ENCODE results near the gene ODF2. TPM values are rescaled to one million over a fixed set of nuclear protein-coding genes. Genes with fewer than 3 reads are reported as not detected.
A peak's percentile ranks its signal among the peaks of the same experiment; 100 is the strongest.
"Not testable (repeated sequence)": the region's sequence is repeated elsewhere in the genome, so short reads cannot be mapped to it uniquely, and the experiment has no call there.

ODF2 gene
- 10 to 100 TPM; 36.0 to 57.2 (median 46.6) TPM for polyA plus RNA-seq (ENCODE audit: insufficient read length in 4 of 4)

GRCh38 chr9:128455849-128456612 is at the start of gene ODF2:
TSS of gene ODF2 (plus strand) at chr9:128456006. CDS start at chr9:128456092, 86 bp downstream.
- peak; percentile 82 to 95 (median 94) for DNase-seq (ENCODE audit: low read depth in 4 of 4, low spot score in 2 of 4)

GRCh38 chr9:128406848-128407391 is 48.9 kb upstream of the ODF2 start:
- no peak for DNase-seq (ENCODE audit: low read depth in 4 of 4, low spot score in 2 of 4)

GRCh38 chr9:128408963-128409431 is 46.8 kb upstream of the ODF2 start:
- DNase-seq (ENCODE audit: low read depth in 4 of 4, low spot score in 2 of 4), result no peak

- no peak for DNase-seq (ENCODE audit: low read depth in 4 of 4, low spot score in 2 of 4)
Observed at GRCh38 chr9:128409450-128409849, 46.4 kb upstream of the ODF2 start.

DNA sequence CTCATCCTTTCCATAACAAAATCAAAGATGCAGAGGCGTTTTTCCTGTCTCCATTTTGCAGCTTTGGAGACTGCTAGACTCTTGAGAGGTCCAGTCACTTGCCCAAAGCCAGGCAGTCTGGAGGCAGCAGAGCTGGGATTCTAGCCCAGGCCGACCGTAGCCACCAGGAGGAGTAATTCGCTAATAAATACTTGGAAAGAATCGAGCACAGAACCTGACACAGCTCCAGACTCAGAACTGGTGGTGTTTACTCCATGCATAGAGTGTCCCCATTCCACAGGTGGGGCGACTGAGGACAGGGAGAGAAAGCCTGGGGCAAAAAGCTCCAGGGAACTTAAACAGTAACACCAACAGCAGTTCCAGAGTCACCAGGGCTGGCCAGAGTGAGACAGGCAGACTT is 45.8 kb upstream of the ODF2 start:
- DNase-seq (ENCODE audit: low read depth in 4 of 4, low spot score in 2 of 4), result no peak

- DNase-seq (ENCODE audit: low read depth in 4 of 4, low spot score in 2 of 4), result no peak
Observed at GRCh38 chr9:128411364-128412119, 44.3 kb upstream of the ODF2 start.

DNA sequence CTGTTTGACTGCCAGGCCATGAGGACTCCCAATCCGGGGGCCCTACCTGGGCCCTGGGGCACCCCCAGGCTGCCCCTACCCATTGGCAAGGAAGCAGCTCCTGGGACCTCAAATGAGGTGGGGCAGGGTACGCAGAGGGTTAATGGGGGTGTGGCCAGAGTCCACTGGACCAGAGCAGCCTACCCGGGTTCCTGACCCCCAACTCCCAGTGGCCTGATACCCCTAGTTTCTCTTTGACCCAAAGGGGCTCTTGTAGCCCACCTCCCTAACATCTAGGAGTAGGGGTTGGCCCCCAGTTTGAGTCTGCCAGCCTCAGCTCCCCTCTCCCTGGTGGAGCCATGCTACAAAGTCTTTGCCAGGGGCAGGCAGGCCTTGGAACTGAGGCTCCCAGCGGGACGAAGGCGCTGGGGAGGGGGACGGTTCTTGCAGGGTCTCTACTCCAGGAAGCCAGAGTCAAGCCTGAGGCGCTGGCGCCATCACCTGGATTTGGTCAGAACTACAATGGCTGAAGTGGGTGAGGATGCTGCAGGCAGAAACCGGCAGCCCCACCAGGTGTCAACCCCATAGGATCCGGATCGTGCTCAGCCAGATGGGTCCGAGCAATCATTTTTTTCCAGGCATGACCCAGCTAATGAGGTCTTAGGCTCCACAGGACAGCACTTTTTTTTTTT is 43.6 kb upstream of the ODF2 start:
- DNase-seq (ENCODE audit: low read depth in 4 of 4, low spot score in 2 of 4), result peak in 1 of 4 donors; percentile 58

- DNase-seq (ENCODE audit: low read depth in 4 of 4, low spot score in 2 of 4), result not testable (repeated sequence)
Observed at GRCh38 chr9:128413728-128414127, 42.1 kb upstream of the ODF2 start.

DNA sequence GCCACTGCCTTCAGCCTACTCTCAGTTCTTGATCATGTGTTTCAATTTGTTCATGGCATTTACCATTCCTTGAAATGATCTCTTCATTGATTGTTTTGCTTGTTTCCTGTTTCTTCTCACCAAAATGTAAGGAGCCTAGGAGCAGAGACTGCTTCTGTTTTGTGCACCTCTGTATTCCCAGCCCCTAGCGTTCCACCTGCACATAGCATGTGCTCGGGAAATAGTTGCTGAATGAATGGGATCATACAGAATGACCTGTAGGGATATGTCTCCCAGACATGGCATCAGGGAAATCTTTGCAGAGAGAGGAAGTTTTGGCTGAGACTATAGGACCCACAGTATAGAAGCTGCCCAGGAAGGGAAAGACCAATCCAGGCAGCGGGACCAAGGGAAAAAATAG is 41.3 kb upstream of the ODF2 start:
- no peak for DNase-seq (ENCODE audit: low read depth in 4 of 4, low spot score in 2 of 4)

DNA sequence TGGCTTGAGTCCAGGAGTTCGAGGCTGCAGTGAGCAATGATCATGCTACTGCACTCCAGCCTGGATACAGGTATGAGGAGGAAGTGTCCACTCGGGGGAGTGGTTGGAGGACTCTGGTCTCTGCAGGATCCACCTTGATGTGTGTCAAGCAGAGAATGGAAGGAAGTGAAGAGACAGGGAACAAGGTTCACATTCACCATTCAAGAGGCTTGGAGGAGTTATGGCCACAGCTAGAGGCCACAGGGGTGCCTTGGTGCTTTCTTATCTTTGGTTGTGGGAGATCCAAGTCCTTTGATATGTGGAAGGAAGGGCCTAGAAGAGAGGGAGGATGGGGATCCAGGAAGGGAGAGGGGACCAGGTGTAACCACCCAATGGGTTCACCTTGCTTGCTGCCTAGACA is 40.5 kb upstream of the ODF2 start:
- no peak for DNase-seq (ENCODE audit: low read depth in 4 of 4, low spot score in 2 of 4)

GRCh38 chr9:128416014-128416413 is 39.8 kb upstream of the ODF2 start:
- no peak for DNase-seq (ENCODE audit: low read depth in 4 of 4, low spot score in 2 of 4)

GRCh38 chr9:128416432-128417019 is 39.3 kb upstream of the ODF2 start:
- no peak for DNase-seq (ENCODE audit: low read depth in 4 of 4, low spot score in 2 of 4)

GRCh38 chr9:128419061-128419925 is 36.5 kb upstream of the ODF2 start:
- no peak for DNase-seq (ENCODE audit: low read depth in 4 of 4, low spot score in 2 of 4)

DNA sequence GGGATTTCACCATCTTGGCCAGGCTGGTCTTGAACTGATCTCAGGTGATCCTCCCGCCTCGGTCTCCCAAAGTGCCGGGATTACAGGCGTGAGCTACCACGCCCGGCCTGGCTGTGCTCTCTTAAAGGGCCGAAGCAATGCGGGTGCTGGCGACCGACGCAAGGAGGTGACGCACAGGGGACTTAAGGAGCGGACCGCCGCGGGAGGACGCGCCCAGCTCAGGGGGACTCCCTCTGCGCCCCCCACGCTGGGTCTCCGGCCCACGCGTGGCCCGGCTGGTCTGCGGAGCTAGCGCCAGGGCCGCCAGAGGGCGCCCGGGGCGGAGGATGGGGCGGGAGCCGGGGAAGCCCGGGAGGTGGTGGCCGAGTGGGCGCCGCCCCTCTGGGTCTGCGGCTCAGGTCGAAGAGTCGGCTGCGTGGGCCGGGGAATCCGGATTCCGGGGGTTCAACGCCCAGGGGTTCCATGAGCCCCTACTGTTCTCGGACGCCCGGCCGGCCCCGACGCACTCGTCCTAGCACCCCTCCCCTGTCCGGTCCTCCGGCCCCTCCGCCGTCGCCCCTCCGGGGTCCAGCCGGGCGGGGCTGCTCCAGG is 35.7 kb upstream of the ODF2 start:
- peak in 2 of 4 donors; percentile 58 to 62 for DNase-seq (ENCODE audit: low read depth in 4 of 4, low spot score in 2 of 4)

- peak in 2 of 4 donors; percentile 38 to 53 for DNase-seq (ENCODE audit: low read depth in 4 of 4, low spot score in 2 of 4)
Observed at GRCh38 chr9:128420651-128421481, 34.9 kb upstream of the ODF2 start, which contains the start of gene CERCAM. TSS of gene CERCAM (plus strand) at chr9:128420857. CDS start at chr9:128420878, 21 bp downstream.

DNA sequence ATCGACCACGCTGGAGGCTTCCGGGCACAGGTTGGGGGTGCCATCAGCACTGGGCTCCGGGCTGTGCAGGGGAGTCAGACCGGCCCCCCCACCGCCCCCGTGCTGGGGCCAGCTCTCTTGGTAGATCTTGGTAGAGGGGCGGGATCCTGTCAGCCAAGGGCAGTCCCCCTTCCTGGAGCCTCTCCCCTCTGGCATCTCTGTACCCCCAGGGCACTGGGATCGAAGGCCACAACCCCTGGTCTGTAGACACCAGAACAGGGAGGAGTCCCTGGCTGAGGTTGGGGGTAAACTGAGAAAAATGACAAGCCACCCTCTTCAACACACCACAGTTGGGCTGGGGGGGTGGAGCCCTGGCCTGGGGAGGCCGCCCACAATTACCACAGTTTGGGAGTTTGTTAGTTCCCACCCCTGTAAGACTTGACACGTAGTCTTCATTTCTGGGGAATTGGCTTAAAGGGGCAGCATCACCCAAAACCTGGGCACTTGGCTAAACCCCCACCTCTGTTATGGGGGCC is 34.3 kb upstream of the ODF2 start:
- DNase-seq (ENCODE audit: low read depth in 4 of 4, low spot score in 2 of 4), result no peak

- DNase-seq (ENCODE audit: low read depth in 4 of 4, low spot score in 2 of 4), result not testable (repeated sequence)
Observed at GRCh38 chr9:128422022-128422782, 33.6 kb upstream of the ODF2 start.

Measured in left renal cortex interstitium (tissue), 4 donors.